VCaP (cell line): ENCODE data around the gene OTOP2.

Experiments used
- H3K27ac ChIP-seq: fragments of 450-650 bp; 2 replicates; pipeline ENCODE4 v1.5.1; 2017
- TF ChIP-seq, protein P1 (sequence below): fragments of 450-650 bp; conservative IDR thresholded peaks from 2 replicates; pipeline ENCODE4 v1.5.1; 2017; ENCODE audit warnings: mild to moderate bottlenecking, moderate library complexity

The OTOP2 gene

DNA sequence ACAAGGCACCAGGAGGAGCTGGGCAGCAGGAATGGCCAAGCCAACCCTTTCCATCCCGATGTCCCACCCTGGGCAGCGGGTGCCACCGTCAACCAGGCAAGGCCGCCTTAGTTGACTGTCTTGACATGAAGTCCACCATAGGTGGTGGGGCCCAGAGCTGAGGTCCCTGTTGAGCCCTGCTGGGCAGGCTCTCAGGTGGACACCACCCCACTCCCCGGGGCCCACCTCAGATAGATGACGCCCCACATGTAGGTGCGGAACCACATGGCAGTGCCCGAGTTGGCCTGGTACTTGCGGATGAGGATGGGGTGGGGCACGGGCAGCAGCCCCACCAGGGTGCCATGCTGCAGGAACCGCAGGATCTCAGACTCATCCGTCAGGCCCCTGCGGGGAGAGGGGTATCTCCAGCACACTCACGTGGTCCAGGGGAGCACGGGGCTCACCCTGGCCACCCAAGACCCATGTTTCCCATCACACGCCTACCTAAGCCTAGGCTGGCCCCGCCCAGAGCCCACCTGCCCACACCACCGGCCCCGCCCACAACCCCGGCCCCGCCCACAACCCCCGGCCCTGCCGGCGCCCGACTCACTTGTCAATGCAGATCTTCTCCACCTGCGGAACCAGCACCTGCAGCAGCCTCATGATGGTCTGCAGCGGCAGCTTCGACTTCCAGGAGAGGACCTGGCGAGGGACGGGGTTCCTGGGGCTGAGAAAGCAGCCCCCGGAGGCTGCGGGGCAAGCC, 27.8 kb downstream of the OTOP2 start:
- H3K27ac ChIP-seq = no peak overlapping the region
- TF ChIP-seq, protein P1, sequence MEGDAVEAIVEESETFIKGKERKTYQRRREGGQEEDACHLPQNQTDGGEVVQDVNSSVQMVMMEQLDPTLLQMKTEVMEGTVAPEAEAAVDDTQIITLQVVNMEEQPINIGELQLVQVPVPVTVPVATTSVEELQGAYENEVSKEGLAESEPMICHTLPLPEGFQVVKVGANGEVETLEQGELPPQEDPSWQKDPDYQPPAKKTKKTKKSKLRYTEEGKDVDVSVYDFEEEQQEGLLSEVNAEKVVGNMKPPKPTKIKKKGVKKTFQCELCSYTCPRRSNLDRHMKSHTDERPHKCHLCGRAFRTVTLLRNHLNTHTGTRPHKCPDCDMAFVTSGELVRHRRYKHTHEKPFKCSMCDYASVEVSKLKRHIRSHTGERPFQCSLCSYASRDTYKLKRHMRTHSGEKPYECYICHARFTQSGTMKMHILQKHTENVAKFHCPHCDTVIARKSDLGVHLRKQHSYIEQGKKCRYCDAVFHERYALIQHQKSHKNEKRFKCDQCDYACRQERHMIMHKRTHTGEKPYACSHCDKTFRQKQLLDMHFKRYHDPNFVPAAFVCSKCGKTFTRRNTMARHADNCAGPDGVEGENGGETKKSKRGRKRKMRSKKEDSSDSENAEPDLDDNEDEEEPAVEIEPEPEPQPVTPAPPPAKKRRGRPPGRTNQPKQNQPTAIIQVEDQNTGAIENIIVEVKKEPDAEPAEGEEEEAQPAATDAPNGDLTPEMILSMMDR = no peak

DNA sequence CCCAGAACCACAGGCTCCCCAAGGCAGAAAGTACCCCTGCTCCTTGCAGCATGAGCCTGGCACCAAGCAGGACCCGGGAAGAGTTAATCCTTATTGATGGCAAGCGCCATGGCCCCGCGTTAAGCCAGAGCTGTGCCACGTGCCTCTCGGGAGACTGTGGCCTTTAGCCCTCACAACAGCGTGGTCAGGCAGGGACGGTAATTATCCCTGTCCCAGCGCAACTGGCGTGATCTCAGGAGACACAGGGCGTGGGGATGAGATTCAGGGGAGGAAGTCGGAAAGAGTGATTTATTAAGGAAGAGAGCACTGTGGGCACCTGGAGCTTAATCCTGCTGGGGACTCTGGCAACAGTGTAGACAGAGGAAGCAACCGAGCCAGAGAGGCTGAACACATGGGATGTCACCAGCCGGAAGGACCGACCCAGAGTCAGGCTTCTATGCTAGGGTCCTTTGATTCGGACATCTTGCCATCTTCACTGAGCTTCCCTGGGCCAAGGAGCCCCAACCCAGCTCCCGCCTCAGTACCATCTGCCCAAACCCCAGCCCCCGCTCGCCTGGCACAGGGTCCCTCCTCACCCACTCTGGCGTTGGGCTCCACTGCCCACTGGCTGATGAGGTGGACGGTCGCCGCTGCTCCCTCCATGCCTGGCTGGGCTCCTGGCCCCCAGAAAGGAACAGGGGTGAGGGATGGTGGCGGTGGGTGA, 28.5 kb downstream of the OTOP2 start:
- TF ChIP-seq, protein P1 = no peak

DNA sequence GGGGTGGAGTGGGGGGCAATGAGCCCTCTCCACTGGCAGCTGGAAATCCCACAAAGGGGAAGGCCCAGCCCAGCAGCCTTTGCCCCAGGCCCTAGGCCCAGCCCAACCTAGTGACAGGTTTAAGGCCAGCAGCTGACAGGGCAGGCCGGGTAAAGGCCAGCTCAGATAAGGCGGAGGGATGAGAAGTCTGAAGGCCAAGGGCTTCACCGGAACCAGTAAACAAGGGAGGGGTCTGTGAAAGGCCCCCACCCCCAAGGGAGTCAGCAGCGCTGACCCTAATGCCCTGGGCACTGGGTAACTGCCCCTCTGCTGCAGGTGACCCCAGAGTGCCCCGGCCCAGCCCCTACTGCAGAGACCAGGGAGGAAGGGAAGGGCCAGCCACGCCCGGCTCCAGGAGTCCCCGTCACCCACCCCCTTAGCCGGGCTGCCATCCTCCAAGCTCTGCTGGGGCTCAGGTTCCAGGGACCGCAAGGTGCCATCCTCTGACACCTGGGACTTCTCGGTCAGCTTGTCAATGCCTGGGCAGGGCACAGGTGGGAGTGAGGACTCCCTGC, 29.1 kb downstream of the OTOP2 start:
- TF ChIP-seq, protein P1 = no peak
- no peak overlapping the region for H3K27ac ChIP-seq

More for the DNA sequence above, 28.5 kb downstream of the OTOP2 start:
- H3K27ac ChIP-seq = no peak overlapping the region

DNA sequence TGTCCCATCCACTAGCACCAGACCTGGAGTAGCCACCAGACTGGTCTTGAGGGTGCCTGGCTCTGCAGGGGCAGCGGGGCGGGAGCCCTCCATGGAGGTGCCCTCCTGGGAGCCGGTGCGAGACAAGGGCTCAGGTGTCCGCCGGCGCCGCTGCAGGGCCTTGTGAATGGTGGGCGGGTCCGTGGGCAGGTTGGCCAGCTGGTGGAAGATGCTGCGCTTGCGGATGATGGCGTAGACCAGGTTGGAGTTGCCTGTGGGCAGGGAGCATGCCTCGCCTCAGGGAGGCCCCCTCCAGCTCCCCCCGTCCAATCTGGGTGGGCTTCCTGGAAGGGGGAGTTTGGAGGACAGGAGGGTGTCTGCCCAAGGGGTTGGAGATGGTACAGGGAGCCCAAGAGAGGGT, 30.0 kb downstream of the OTOP2 start:
- TF ChIP-seq, protein P1 = no peak
- H3K27ac ChIP-seq = no peak overlapping the region

DNA sequence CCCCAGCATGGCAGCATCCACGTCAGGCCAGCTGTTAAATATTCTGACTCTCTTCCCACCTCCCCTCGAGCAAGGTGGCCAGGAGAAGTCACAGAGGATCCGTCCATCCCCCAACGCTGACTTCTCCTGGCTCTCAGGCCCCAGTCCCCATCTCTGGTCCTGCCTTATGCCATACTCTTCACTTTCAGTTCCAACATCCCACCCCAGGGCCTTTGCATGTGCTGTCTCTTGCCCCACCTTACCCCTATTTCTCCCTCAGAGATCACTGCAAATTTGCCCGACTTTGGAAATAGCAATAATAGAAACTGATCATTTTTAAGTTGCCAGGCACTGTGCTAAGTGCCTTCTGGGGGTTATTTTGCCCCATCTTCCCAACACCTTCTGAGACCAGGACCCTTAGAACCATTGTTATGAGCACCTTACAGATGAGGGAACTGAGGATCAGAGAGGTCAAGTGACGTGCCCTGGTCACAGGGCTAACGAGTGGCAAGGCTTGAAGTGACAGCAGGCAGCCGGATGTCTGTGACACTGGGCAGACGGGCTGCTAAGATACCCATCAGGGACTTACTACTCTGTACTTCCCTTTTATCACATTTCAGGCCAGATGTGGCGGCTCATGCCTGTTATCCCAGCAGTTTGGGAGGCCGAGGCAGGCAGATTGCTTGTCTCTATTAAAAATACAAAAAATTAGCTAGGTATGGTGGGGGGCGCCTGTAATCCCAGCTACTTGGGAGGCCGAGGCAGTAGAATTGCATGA, 30.8 kb downstream of the OTOP2 start:
- TF ChIP-seq, protein P1 = no peak
- no peak overlapping the region for H3K27ac ChIP-seq

DNA sequence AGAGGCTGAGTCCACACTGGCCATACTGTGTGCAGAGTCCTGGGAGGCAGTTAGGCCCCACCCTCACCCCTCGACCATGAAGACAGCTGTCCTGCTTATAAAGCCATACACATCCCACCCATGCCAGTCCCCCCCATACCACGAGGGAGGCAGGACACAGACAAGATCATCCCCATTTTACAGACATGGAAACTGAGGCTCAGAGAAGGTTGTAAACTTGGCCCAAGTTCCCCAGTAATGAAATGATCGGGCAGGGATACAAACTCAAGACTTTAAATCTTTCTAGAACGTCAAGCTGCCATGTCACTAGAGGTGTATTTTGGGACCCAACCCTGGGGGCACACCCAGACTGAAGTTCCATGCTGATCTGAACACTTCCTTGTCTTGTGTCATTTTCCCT, 32.0 kb downstream of the OTOP2 start:
- TF ChIP-seq, protein P1 = no peak

More for the DNA sequence above, 32.0 kb downstream of the OTOP2 start:
- H3K27ac ChIP-seq = no peak overlapping the region
